K562 (cell line): ENCODE results near the gene TANGO6. TPM values are rescaled to one million over a fixed set of nuclear protein-coding genes. Genes with fewer than 3 reads are reported as not detected.

Source experiments
- ATAC-seq: fragments of 200-7000 bp; cut with Tn5 transposase; 3 replicates; pipeline ENCODE4 v1.9.1; 2020; ENCODE audit warnings: moderate library complexity
- BruUV-seq: library from RNA; stranded (reverse); fragments of 400-500 nt; replicated peaks from 2 replicates; lab custom pipeline; 2021; lab: Mats Ljungman, UMichigan
- CTCF ChIA-PET: fragments of 300-600 bp; formaldehyde crosslinking; extraction: SDS; loops from one replicate; lab custom pipeline; 2021; ENCODE audit warnings: low intra/inter-chr PET ratio; lab: Yijun Ruan, JAX
- POLR2A ChIA-PET: fragments of 300-600, 350-650 bp; sonication (Branson Sonifier 250); formaldehyde crosslinking; extraction: SDS; loops from one replicate; lab custom pipeline; 2021; ENCODE audit warnings: antibody characterized with exemption, inconsistent platforms; lab: Yijun Ruan, JAX
- DNase-seq, 4 experiments: peaks; one replicate each; pipeline versions ENCODE4 v3.0.0 to v3.0.0-alpha.2; 2011 to 2018; ENCODE audit warnings: low spot score in 3 of 4, mixed read lengths in 3 of 4; ENCODE audit errors: extremely low read depth in 1 of 4
- FAIRE-seq: peaks from 2 replicates; lab custom pipeline; 2011; peaks lifted over from hg19 to GRCh38; lab: Jason Lieb, UNC
- H2AFZ ChIP-seq: 2 replicates; pipeline ENCODE4 v1.6.0; 2011; ENCODE audit warnings: low read depth, low read length, control low read depth, inconsistent platforms
- H3K27ac ChIP-seq: fragments of 200-600 bp; 3 replicates; pipeline ENCODE4 v1.8.0; 2011; ENCODE audit warnings: low read depth, mild to moderate bottlenecking, control low read depth, inconsistent platforms, low read length, moderate library complexity, mixed read lengths; ENCODE audit errors: extremely low read depth
- H3K27me3 ChIP-seq, 2 experiments: fragments of 300-600 bp in 1 of 2; 2 replicates in 1 of 2; 3 replicates in 1 of 2; pipeline versions ENCODE4 v1.6.0 to v1.8.0; 2011; ENCODE audit warnings: inconsistent platforms in 2 of 2, low read length in 2 of 2, mild to moderate bottlenecking in 1 of 2, mixed read lengths in 1 of 2, moderate library complexity in 1 of 2; ENCODE audit not compliant: control insufficient read depth in 2 of 2, insufficient read depth in 2 of 2
- H3K36me3 ChIP-seq: fragments of 300-600 bp; 3 replicates; pipeline ENCODE4 v1.8.0; 2011; ENCODE audit warnings: mild to moderate bottlenecking, low read length, inconsistent platforms; ENCODE audit not compliant: control insufficient read depth, insufficient read depth
- H3K4me1 ChIP-seq, 2 experiments: fragments of 200-600 bp in 1 of 2; replicated peaks in 1 of 2; 2 replicates in 1 of 2; 3 replicates in 1 of 2; pipeline versions ENCODE4 v1.5.1 to v1.8.0; 2011; ENCODE audit warnings: inconsistent platforms in 2 of 2, low read length in 2 of 2, mild to moderate bottlenecking in 1 of 2, mixed read lengths in 1 of 2, moderate library complexity in 1 of 2; ENCODE audit not compliant: control insufficient read depth in 2 of 2, insufficient read depth in 2 of 2
- H3K4me2 ChIP-seq: 2 replicates; pipeline ENCODE4 v1.6.1; 2011; ENCODE audit warnings: low read length, control low read depth, inconsistent platforms, mixed read lengths; ENCODE audit not compliant: insufficient read depth
- H3K4me3 ChIP-seq: fragments of 200-600 bp; sonication (generic), shearing (Covaris generic); 2 replicates; pipeline ENCODE4 v1.5.1; 2016; ENCODE audit warnings: control low read depth, inconsistent platforms
- H3K79me2 ChIP-seq: fragments of 200-600 bp; 3 replicates; pipeline ENCODE4 v1.8.0; 2011; ENCODE audit warnings: low read length, inconsistent platforms; ENCODE audit not compliant: control insufficient read depth, insufficient read depth
- H3K9ac ChIP-seq, 2 experiments: 2 replicates each; pipeline versions ENCODE4 v1.6.0 to v1.6.1; 2011; ENCODE audit warnings: low read depth in 2 of 2, low read length in 2 of 2, control low read depth in 1 of 2, inconsistent platforms in 1 of 2, mild to moderate bottlenecking in 1 of 2, mixed read lengths in 1 of 2; ENCODE audit not compliant: insufficient read depth in 1 of 2
- H3K9me1 ChIP-seq: one replicate; pipeline ENCODE4 v1.6.0; 2011; ENCODE audit warnings: inconsistent platforms, mild to moderate bottlenecking, low read length, moderate library complexity; ENCODE audit not compliant: control insufficient read depth, insufficient read depth
- H3K9me3 ChIP-seq: replicated peaks from 2 replicates; pipeline ENCODE4 v1.5.1; 2011; ENCODE audit warnings: low read depth, low read length, inconsistent platforms; ENCODE audit not compliant: control insufficient read depth, insufficient read depth
- H4K20me1 ChIP-seq: replicated peaks from 2 replicates; pipeline ENCODE4 v1.6.1; 2011; ENCODE audit warnings: low read length, inconsistent platforms, mixed read lengths; ENCODE audit not compliant: control insufficient read depth, insufficient read depth
- NEUROD1 ChIP-seq: fragments of 150-350 bp; IDR thresholded peaks from 2 replicates; pipeline ENCODE4 v1.6.1; 2014; ENCODE audit warnings: borderline replicate concordance, low read length, low read depth; ENCODE audit not compliant: partially characterized antibody
- SAFB ChIP-seq: fragments of 200-400 bp; formaldehyde crosslinking; IDR thresholded peaks from 2 replicates; pipeline ENCODE4 v1.6.1; 2017; ENCODE audit warnings: low read depth, low read length, borderline replicate concordance
- YY1 ChIP-seq, 3 experiments: IDR thresholded peaks; 2 replicates each; pipeline ENCODE4 v1.6.1; 2011; ENCODE audit warnings: low read length in 2 of 3, mild to moderate bottlenecking in 2 of 3, moderate library complexity in 2 of 3, borderline replicate concordance in 1 of 3, control low read depth in 1 of 3, low read depth in 1 of 3; ENCODE audit not compliant: insufficient read depth in 3 of 3, insufficient replicate concordance in 2 of 3, control insufficient read depth in 1 of 3, insufficient read length in 1 of 3; ENCODE audit errors: extremely low read depth in 1 of 3
- WGBS: fragments of 100-300 bp; shearing (Covaris generic); methylation state at CpG from one replicate; pipeline ENCODE4 v1.1.6; 2016; ENCODE audit warnings: low coverage, mixed read lengths; ENCODE audit not compliant: insufficient coverage; ENCODE audit errors: missing lambda C conversion rate; 5-methylcytosine and 5-hydroxymethylcytosine counted together
- in situ Hi-C: fragments of 300-500 bp; cut with MboI; formaldehyde crosslinking; loops from 4 replicates; pipeline ENCODE4 v1.15.0; 2018; ENCODE audit warnings: inconsistent platforms, mixed read lengths
- intact Hi-C: fragments of 100-400 bp; cut with micrococcal nuclease; formaldehyde crosslinking; loops from 2 replicates; pipeline ENCODE4 v1.14.2; 2022
- polyA plus RNA-seq, 8 experiments: library from polyadenylated mRNA; depleted of rRNA in 4 of 8; stranded (reverse) in 5 of 8; unstranded in 3 of 8; fragments of >200 nt; fragmentation: Nextera tagmentation in 2 of 8; fragmentation: Illumina TruSeq in 1 of 8; extraction: Ambion mirVana in 2 of 8; extraction: Trizol in 1 of 8; gene quantifications; 2 replicates each; pipeline versions ENCODE4 v1.2.1 to v1.2.3, GENCODE V29; 2011 to 2014; ENCODE audit warnings: inconsistent platforms in 1 of 8, missing spikeins in 1 of 8
- total RNA-seq, 7 experiments: library from RNA; depleted of rRNA in 6 of 7; stranded (reverse); fragments of >200 nt in 6 of 7; fragmentation: Illumina TruSeq in 2 of 7; extraction: Trizol in 2 of 7; gene quantifications; 2 replicates each; pipeline versions ENCODE4 v1.2.1 to v1.2.3, GENCODE V29; 2011 to 2021; ENCODE audit warnings: low replicate concordance in 1 of 7
- TF ChIP-seq, protein P1 (sequence below): fragments of 250-450 bp; sonication (Bioruptor Pico); IDR thresholded peaks from 2 replicates; pipeline ENCODE4 v1.8.0; 2022; ENCODE audit warnings: moderate library complexity, mild to moderate bottlenecking, inconsistent platforms

Gene TANGO6
- total and polyA plus RNA-seq, 9 of the 15 experiments (the other 6 are each of a cell fraction or from before 2014, with no cell fraction given): 1.6 to 15.2 (median 9.6) TPM

DNA sequence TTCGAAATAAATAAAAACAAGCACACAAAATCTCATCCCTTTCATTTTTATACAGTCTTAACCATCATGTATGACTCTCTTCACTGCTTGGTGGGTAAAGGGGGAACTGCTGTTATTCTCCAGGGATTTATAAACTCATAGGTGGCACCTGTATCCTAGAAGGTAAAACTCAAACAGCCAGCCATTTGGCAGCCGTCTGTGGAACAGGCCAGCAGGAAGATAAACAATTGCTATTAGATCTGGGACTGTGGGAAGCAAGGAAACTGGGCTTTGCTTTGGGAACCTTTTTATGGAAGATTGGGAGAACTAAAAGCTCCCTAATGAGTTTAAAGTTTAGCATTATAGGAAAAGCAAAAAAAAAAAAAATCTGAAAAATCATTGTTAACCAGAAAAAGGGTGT is 126.0 kb downstream of the TANGO6 start:
- Histone ChIP-seq H3K4me3 (no peak overlapping the region), H2AFZ (no peak overlapping the region), H3K27ac (no peak overlapping the region), H3K79me2 (no peaks in the 10 kb centered on the region), H3K36me3 (no peaks in the 10 kb centered on the region), H4K20me1 (no peaks in the 10 kb centered on the region), H3K9ac (no peak overlapping the region), H3K9me3 (no peaks in the 10 kb centered on the region), H3K27me3 (no peaks in the 10 kb centered on the region), H3K4me1 (peaks cover 3 to 11% of the 10 kb centered on the region in 2 experiments; a peak in 3 of 5 replicates), H3K4me2 (no peak overlapping the region), H3K9me1 (no peaks in the 10 kb centered on the region)
- intact Hi-C loops (no loop called here), in situ Hi-C loops (no loop called here)
- ATAC-seq (no peak), DNase-seq (no peak), FAIRE-seq (no peak)
- TF ChIP-seq, protein P1, sequence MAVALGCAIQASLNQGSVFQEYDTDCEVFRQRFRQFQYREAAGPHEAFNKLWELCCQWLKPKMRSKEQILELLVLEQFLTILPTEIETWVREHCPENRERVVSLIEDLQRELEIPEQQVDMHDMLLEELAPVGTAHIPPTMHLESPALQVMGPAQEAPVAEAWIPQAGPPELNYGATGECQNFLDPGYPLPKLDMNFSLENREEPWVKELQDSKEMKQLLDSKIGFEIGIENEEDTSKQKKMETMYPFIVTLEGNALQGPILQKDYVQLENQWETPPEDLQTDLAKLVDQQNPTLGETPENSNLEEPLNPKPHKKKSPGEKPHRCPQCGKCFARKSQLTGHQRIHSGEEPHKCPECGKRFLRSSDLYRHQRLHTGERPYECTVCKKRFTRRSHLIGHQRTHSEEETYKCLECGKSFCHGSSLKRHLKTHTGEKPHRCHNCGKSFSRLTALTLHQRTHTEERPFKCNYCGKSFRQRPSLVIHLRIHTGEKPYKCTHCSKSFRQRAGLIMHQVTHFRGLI (CRISPR knock-in tag): no peak
- no peak for TF ChIP-seq NEUROD1
- CTCF ChIA-PET: no interaction called here
- POLR2A ChIA-PET: no interaction called here
- no TSS peak for BruUV-seq
- WGBS: 53% methylated on average over 2 of the region's 2 CpGs

DNA sequence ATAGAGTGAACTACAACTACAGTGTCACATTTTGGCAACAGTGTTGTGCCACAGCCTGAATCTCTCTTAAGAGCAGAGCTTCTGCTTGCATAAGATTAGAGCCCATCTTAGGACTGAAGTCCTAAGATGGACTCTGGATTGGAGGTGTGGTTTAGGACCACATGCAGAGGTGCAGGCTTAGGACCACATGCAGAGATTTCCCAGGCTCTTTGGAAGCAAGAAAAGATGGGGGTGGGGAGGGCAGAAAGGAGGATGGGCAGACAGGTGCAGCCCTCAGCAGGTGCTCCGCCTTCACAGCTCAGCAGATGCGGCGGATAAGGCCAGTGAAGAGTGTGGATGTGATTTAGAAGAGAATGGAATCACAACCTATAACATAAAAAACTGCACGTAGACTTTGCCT is 128.7 kb downstream of the TANGO6 start:
- Histone ChIP-seq H3K9ac (no peak overlapping the region), H4K20me1 (no peaks in the 10 kb centered on the region), H3K79me2 (no peaks in the 10 kb centered on the region), H3K9me1 (no peaks in the 10 kb centered on the region), H3K4me3 (no peak overlapping the region), H3K4me1 (peaks cover 3 to 11% of the 10 kb centered on the region in 2 experiments; a peak in 3 of 5 replicates), H3K27ac (no peak overlapping the region), H3K36me3 (peaks cover 4% of the 10 kb centered on the region; the same call in 1 of the 3 replicates), H3K27me3 (no peaks in the 10 kb centered on the region), H2AFZ (no peak overlapping the region), H3K4me2 (no peak overlapping the region), H3K9me3 (no peaks in the 10 kb centered on the region)
- ATAC-seq (no peak), DNase-seq (no peak), FAIRE-seq (no peak)
- ChIA-PET POLR2A (interaction anchor here (1.1 to 1.2 kb wide), 2 partner anchors 14 to 17 kb away, joined by 4 to 5 read pairs; no protein-coding TSS in a partner anchor), CTCF (interaction anchor here (0.5 to 1.0 kb wide), 2 partner anchors 45 to 152 kb away, joined by 3 to 6 read pairs; no protein-coding TSS in a partner anchor)
- TF ChIP-seq SAFB: no peak
- TF ChIP-seq YY1 (IDR thresholded peaks at IDR 0.05; ENCODE audit: borderline replicate concordance in 1 of 3, control insufficient read depth in 1 of 3, extremely low read depth in 1 of 3, insufficient read depth in 3 of 3, insufficient read length in 1 of 3, insufficient replicate concordance in 2 of 3, low read depth in 1 of 3, low read length in 2 of 3): peak in 1 of 3 experiments; percentile 53
- in situ Hi-C loops: no loop called here
- intact Hi-C loops: no loop called here
- BruUV-seq: no TSS peak
- WGBS: 90% methylated on average over 4 of the region's 4 CpGs
